NCI-H345 (cell line): ENCODE data around the gene NT5M.
A peak's percentile ranks its signal among the peaks of the same experiment; 100 is the strongest.

Experiments
- DNase-seq: peaks from one replicate; lab custom pipeline; 2025; lab: John Stamatoyannopoulos, UW

Gene NT5M

GRCh38 chr17:17355426-17355825 is 52.3 kb downstream of the NT5M start:
- DNase-seq = peak; percentile 66

GRCh38 chr17:17356149-17356930 is 53.2 kb downstream of the NT5M start:
- DNase-seq = peak; percentile 73

GRCh38 chr17:17356931-17357270 is 53.7 kb downstream of the NT5M start:
- DNase-seq = no peak

GRCh38 chr17:17358060-17358751 is 55.0 kb downstream of the NT5M start:
- DNase-seq = no peak

GRCh38 chr17:17358866-17359265 is 55.7 kb downstream of the NT5M start:
- DNase-seq = no peak

GRCh38 chr17:17359271-17359670 is 56.1 kb downstream of the NT5M start:
- DNase-seq = no peak

GRCh38 chr17:17360087-17360730 is 57.0 kb downstream of the NT5M start:
- no peak for DNase-seq

GRCh38 chr17:17361543-17361866 is 58.3 kb downstream of the NT5M start:
- no peak for DNase-seq

- no peak for DNase-seq
These were observed 58.8 kb downstream of the NT5M start for GRCh38 chr17:17361867-17362539.

- DNase-seq = no peak
These were observed 59.4 kb downstream of the NT5M start for GRCh38 chr17:17362540-17362930.

- DNase-seq = no peak
These were observed 60.6 kb downstream of the NT5M start for GRCh38 chr17:17363638-17364337.

GRCh38 chr17:17364338-17364667 is 61.1 kb downstream of the NT5M start:
- no peak for DNase-seq

- no peak for DNase-seq
These were observed 62.4 kb downstream of the NT5M start for GRCh38 chr17:17365476-17366110.

- no peak for DNase-seq
These were observed 63.1 kb downstream of the NT5M start for GRCh38 chr17:17366235-17366634.

- DNase-seq = no peak
These were observed 64.0 kb downstream of the NT5M start for GRCh38 chr17:17366941-17367875.

- no peak for DNase-seq
These were observed 64.8 kb downstream of the NT5M start for GRCh38 chr17:17367931-17368330.

- no peak for DNase-seq
These were observed 67.5 kb downstream of the NT5M start for GRCh38 chr17:17370711-17371110.

- no peak for DNase-seq
These were observed 69.8 kb downstream of the NT5M start for GRCh38 chr17:17372856-17373520.

- DNase-seq = no peak
These were observed 72.7 kb downstream of the NT5M start for GRCh38 chr17:17375841-17376240.

- no peak for DNase-seq
These were observed 73.2 kb downstream of the NT5M start for GRCh38 chr17:17376362-17376761.
